GM21723 (cell line): ENCODE data around the gene BMERB1.
"Not testable (repeated sequence)": the region's sequence is repeated elsewhere in the genome, so short reads cannot be mapped to it uniquely, and the experiment has no call there.

Experiments used
- ATAC-seq: cut with Tn5 transposase; IDR thresholded peaks from one replicate; pipeline ENCODE4 v1.9.1; 2021; ENCODE audit warnings: mild to moderate bottlenecking, moderate library complexity; ENCODE audit not compliant: unreplicated experiment

BMERB1 gene

GRCh38 chr16:15459791-15460190, 25.4 kb downstream of the BMERB1 start:
- no peak for ATAC-seq

GRCh38 chr16:15460601-15461000, 26.2 kb downstream of the BMERB1 start:
- no peak for ATAC-seq

GRCh38 chr16:15461376-15461775, 27.0 kb downstream of the BMERB1 start:
- no peak for ATAC-seq

GRCh38 chr16:15464401-15465186, 30.2 kb downstream of the BMERB1 start:
- no peak for ATAC-seq

- ATAC-seq: no peak
Measured at GRCh38 chr16:15466131-15466530, 31.7 kb downstream of the BMERB1 start.

- ATAC-seq: no peak
Measured at GRCh38 chr16:15466886-15467781, 32.7 kb downstream of the BMERB1 start.

- ATAC-seq: not testable (repeated sequence)
Measured at GRCh38 chr16:15476971-15477370, 42.6 kb downstream of the BMERB1 start.

- ATAC-seq: no peak
Measured at GRCh38 chr16:15477802-15478201, 43.4 kb downstream of the BMERB1 start.

GRCh38 chr16:15482068-15482747, 47.8 kb downstream of the BMERB1 start:
- ATAC-seq: no peak

- no peak for ATAC-seq
Measured at GRCh38 chr16:15482748-15483298, 48.4 kb downstream of the BMERB1 start.

GRCh38 chr16:15483857-15484256, 49.5 kb downstream of the BMERB1 start:
- ATAC-seq: no peak

GRCh38 chr16:15484662-15485061, 50.3 kb downstream of the BMERB1 start:
- ATAC-seq: no peak

- ATAC-seq: no peak
Measured at GRCh38 chr16:15485175-15485574, 50.8 kb downstream of the BMERB1 start.

- ATAC-seq: no peak
Measured at GRCh38 chr16:15486661-15487060, 52.3 kb downstream of the BMERB1 start.

GRCh38 chr16:15487336-15488284, 53.2 kb downstream of the BMERB1 start:
- no peak for ATAC-seq

- no peak for ATAC-seq
Measured at GRCh38 chr16:15489016-15489415, 54.6 kb downstream of the BMERB1 start.

- no peak for ATAC-seq
Measured at GRCh38 chr16:15490123-15490711, 55.8 kb downstream of the BMERB1 start.

GRCh38 chr16:15491411-15491810, 57.0 kb downstream of the BMERB1 start:
- ATAC-seq: no peak

- no peak for ATAC-seq
Measured at GRCh38 chr16:15492091-15492740, 57.8 kb downstream of the BMERB1 start.
